Nephron progenitor cell (in vitro differentiated cells): ENCODE measurements around the gene FBN3.
"Not testable (repeated sequence)": the region's sequence is repeated elsewhere in the genome, so short reads cannot be mapped to it uniquely, and the experiment has no call there.

Experiments
- DNase-seq: peaks from one replicate; pipeline ENCODE4 v3.0.0; 2021
- H3K27ac Mint-ChIP-seq: 2 replicates; pipeline ENCODE4 v1.8.0; 2021; ENCODE audit warnings: mild to moderate bottlenecking, moderate library complexity, mixed read lengths
- H3K27me3 Mint-ChIP-seq: 2 replicates; pipeline ENCODE4 v1.8.0; 2021; ENCODE audit warnings: mild to moderate bottlenecking, low read depth, mixed read lengths; ENCODE audit not compliant: poor library complexity
- H3K36me3 Mint-ChIP-seq: 2 replicates; pipeline ENCODE4 v1.8.0; 2021; ENCODE audit warnings: low read depth, mixed read lengths
- H3K4me1 Mint-ChIP-seq: 2 replicates; pipeline ENCODE4 v1.8.0; 2021; ENCODE audit warnings: mixed read lengths
- H3K4me3 Mint-ChIP-seq: 2 replicates; pipeline ENCODE4 v1.8.0; 2021; ENCODE audit warnings: mild to moderate bottlenecking, moderate library complexity, mixed read lengths
- H3K9me3 Mint-ChIP-seq: 2 replicates; pipeline ENCODE4 v1.8.0; 2021; ENCODE audit warnings: mild to moderate bottlenecking, moderate library complexity, mixed read lengths
- CTCF ChIP-seq: fragments of 200-600 bp; sonication (generic); IDR thresholded peaks from 2 replicates; pipeline ENCODE4 v1.5.0; 2021; ENCODE audit warnings: antibody characterized with exemption

FBN3 gene

GRCh38 chr19:8036434-8037099 lies 112.8 kb downstream of the FBN3 start:
- peaks cover 7% of the 10 kb centered on the region for H3K27me3 Mint-ChIP-seq
- peaks cover 32% of the 10 kb centered on the region for H3K4me1 Mint-ChIP-seq
- H3K27ac Mint-ChIP-seq: no peak overlapping the region
- H3K36me3 Mint-ChIP-seq: no peaks in the 10 kb centered on the region
- H3K4me3 Mint-ChIP-seq: no peak overlapping the region
- no peak for TF ChIP-seq CTCF
- no peak for DNase-seq
- no peaks in the 10 kb centered on the region for H3K9me3 Mint-ChIP-seq

GRCh38 chr19:8034178-8034525 lies 115.2 kb downstream of the FBN3 start:
- Mint-ChIP-seq H3K4me1 (peaks cover 45% of the 10 kb centered on the region), H3K27ac (no peak overlapping the region), H3K9me3 (no peaks in the 10 kb centered on the region), H3K27me3 (peaks cover 7% of the 10 kb centered on the region), H3K4me3 (no peak overlapping the region), H3K36me3 (no peaks in the 10 kb centered on the region)
- no peak for TF ChIP-seq CTCF
- no peak for DNase-seq

- not testable (repeated sequence) for H3K9me3 Mint-ChIP-seq, H3K27me3 Mint-ChIP-seq, DNase-seq, H3K36me3 Mint-ChIP-seq
- peak overlapping the region; percentile 43 for H3K4me3 Mint-ChIP-seq
- H3K27ac Mint-ChIP-seq: peak overlapping the region; percentile 96
- peaks cover 52% of the 10 kb centered on the region for H3K4me1 Mint-ChIP-seq
Measured at GRCh38 chr19:8033287-8034177, 115.9 kb downstream of the FBN3 start.

- H3K36me3 Mint-ChIP-seq: no peaks in the 10 kb centered on the region
- no peak for TF ChIP-seq CTCF
- no peak overlapping the region for H3K4me3 Mint-ChIP-seq
- H3K27me3 Mint-ChIP-seq: peaks cover 3% of the 10 kb centered on the region
- H3K9me3 Mint-ChIP-seq: no peaks in the 10 kb centered on the region
- H3K4me1 Mint-ChIP-seq: peaks cover 57% of the 10 kb centered on the region
- H3K27ac Mint-ChIP-seq: no peak overlapping the region
- DNase-seq: no peak
Measured at GRCh38 chr19:8030960-8031359, 118.4 kb downstream of the FBN3 start.

GRCh38 chr19:8028951-8029491 lies 120.4 kb downstream of the FBN3 start:
- peak; percentile 75 for DNase-seq
- peak; percentile 11 for TF ChIP-seq CTCF

GRCh38 chr19:8025316-8025715 lies 124.1 kb downstream of the FBN3 start:
- Mint-ChIP-seq H3K9me3 (peaks cover 14% of the 10 kb centered on the region), H3K36me3 (peaks cover 9% of the 10 kb centered on the region), H3K27me3 (peaks cover 5% of the 10 kb centered on the region), H3K27ac (peak overlapping the region; percentile 54), H3K4me3 (no peak overlapping the region), H3K4me1 (peaks cover 61% of the 10 kb centered on the region)
- no peak for DNase-seq
- no peak for TF ChIP-seq CTCF

More at GRCh38 chr19:8028951-8029491, 120.4 kb downstream of the FBN3 start:
- Mint-ChIP-seq H3K4me1 (peaks cover 57% of the 10 kb centered on the region), H3K27ac (peak overlapping the region; percentile 97), H3K36me3 (no peaks in the 10 kb centered on the region), H3K4me3 (no peak overlapping the region), H3K27me3 (peaks cover 5% of the 10 kb centered on the region), H3K9me3 (no peaks in the 10 kb centered on the region)

- H3K27me3 Mint-ChIP-seq, H3K36me3 Mint-ChIP-seq, H3K4me3 Mint-ChIP-seq, H3K27ac Mint-ChIP-seq, DNase-seq: not testable (repeated sequence)
- peaks cover 14% of the 10 kb centered on the region for H3K9me3 Mint-ChIP-seq
- H3K4me1 Mint-ChIP-seq: peaks cover 54% of the 10 kb centered on the region
Measured at GRCh38 chr19:8024256-8024655, 125.1 kb downstream of the FBN3 start.
